HG02759 (cell line): ENCODE data around the gene PNMA6F.

ENCODE experiments used
- ATAC-seq: cut with Tn5 transposase; IDR thresholded peaks from one replicate; pipeline ENCODE4 v1.9.1; 2021; ENCODE audit warnings: mild to moderate bottlenecking, moderate library complexity; ENCODE audit not compliant: unreplicated experiment

PNMA6F gene

DNA sequence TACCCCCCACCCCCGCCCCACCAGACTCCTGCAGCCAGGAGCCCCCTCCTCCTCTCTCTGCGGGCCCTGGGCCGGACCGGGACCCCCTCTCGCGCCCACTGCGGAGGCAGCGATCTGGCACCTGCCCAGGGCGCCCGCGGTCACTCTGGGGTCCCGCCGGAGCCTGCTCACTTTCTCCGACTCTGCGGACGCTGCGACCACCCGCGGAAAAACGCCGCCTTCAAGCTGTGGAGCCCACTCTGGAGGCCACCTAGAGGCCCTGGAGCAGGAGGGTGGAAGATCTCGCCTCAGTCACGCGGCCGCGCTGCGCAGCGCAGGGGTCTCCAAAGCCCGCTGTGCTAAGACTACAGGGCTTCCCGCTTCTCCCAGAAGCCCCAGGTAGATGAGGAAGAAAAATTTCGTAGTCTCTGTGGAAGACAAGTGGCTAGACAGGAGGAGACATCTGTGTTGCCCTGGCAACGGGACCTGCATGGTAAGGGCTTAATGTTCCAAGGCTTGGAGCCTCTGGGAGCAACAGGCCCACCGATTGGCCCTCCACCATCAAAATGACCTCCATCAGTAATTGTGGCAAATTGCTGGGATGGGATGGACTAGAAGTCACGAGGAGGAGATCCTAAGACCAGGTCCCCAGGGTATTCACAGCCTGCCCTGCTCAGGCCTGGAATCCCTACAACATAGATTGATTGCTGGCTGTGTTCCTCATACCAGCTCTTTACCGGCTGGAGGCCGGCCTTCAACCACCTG lies at the start of gene PNMA6F:
TSS of gene PNMA6F (minus strand) at position 387 of the 744 bp plus-strand sequence. CDS start 1,093 bp downstream, outside the sequence.
- no peak for ATAC-seq

DNA sequence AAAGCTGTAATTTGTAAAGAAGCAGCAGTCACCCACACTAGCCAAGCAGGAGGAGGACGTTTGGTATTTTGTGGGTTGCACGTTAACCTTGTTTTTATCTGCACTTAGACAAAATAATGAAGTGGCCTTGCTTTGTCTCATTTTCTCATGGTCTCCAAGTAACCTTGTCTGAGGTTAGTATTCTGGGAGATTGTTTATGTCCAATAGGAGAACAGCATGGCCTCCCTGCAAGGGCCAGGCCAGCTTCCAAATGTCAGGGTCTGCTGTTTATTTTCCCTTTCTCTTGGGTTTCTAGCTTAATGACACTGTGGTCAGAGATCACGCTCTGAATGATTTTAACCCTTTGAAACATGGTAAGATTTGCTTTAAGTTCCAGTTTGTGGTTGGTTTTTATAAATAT lies 49.7 kb upstream of the PNMA6F start:
- no peak for ATAC-seq

DNA sequence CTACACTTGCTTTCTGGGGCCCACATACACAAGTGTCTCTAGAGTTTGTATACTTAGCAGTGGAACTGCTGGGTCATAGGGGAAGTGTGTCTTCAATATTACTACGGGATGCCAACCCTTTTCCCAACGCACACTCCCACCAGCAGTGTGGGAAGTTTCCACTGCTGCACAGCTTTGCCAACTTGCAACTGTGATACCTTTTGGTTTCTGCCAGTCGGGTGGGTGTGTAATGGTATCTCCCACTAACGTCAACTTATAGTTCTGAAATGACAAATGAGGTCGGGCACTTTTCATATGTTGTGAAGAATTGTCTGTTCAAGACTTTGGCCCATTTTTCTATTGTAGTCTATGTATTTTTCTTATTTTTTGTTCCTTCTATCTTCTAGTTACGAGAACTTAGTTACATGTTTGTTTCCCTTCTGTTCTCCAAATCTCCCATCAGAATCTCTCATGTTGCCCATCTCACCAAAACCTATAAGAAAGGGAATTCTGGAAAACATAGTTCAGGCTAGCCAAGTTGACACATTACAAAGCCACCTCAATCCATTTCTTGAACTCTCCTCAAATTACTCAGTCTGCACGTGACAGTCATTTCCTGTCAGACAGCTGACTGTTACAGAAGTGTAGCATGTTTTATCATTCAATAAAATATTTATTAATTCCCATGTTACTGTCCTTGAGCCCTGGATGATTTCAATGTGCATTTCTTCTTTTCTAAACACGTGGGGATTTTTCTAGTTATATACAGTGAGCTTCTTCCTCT lies 48.9 kb upstream of the PNMA6F start:
- no peak for ATAC-seq

- ATAC-seq: no peak
These were observed 45.4 kb upstream of the PNMA6F start for GRCh38 chrX:153366878-153367538.

GRCh38 chrX:153366119-153366518 lies 44.6 kb upstream of the PNMA6F start:
- no peak for ATAC-seq

GRCh38 chrX:153365670-153366069 lies 44.1 kb upstream of the PNMA6F start:
- ATAC-seq: no peak

DNA sequence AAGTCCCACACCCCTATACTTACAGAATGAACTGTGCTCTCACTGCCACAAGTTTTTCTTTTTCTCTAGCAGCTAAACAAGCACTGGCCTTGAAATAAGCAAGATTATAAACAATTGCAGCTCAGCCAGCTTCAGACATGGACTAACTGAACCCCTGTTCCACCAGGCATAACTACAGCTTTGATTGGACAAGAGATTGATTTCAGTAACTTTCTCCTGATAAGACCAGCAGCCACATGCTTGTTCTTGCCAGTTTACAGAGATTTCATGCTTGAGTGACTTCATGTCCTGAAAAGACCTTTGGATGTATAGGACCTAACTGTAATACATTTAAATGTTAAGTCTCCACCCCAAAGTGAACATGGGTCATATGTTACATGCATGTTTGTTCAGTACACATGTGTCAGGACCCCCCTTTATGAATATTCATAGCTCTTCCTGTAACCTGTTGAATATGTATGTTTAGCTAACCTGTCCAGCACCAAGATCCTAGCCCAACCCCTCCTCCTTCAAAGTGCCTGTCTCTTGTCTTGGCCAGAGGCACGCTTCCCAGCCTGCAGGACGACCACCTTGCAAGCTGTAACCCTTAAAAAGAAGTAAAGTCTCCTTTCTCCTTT lies 40.3 kb upstream of the PNMA6F start:
- ATAC-seq: no peak

DNA sequence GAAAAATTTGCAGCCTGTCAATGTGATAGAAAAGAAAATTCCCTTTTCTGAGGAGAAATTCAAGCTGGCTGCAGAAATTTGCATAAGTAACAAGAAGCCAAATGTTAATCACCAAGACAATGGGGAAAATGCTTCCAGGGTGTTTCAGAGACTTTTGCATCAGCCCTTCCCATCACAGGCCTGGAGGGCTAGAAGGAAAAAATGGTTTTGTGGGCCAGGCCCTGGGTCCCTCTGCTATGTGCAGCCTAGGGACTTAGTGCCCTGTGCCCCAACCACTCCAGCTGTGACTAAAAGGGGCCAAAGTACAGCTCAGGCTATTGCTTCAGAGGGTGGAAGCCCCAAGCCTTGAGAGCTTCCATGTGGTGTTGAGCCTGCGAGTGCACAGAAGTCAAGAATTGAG lies 36.3 kb upstream of the PNMA6F start:
- ATAC-seq: no peak

GRCh38 chrX:153353416-153353815 lies 31.8 kb upstream of the PNMA6F start:
- no peak for ATAC-seq

DNA sequence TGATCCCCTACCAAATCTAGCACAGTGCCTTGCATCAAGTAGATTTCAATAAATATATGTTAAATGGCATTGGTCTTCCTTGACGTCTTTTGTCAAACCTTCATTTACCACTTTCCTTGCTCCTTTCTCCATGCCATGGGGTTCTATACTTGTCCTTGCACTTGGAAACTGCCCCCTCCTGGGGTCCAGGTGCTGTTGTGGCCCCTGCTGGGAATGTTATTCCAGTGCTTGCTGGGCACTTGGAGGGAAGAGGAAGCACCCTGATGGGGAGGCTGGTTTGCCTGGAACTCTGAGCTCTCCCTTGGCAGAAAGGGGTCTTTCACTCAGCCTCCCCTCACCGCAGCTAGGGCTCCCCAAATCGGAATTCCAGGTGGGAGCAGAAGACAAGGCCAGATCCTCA lies 31.3 kb upstream of the PNMA6F start:
- no peak for ATAC-seq

DNA sequence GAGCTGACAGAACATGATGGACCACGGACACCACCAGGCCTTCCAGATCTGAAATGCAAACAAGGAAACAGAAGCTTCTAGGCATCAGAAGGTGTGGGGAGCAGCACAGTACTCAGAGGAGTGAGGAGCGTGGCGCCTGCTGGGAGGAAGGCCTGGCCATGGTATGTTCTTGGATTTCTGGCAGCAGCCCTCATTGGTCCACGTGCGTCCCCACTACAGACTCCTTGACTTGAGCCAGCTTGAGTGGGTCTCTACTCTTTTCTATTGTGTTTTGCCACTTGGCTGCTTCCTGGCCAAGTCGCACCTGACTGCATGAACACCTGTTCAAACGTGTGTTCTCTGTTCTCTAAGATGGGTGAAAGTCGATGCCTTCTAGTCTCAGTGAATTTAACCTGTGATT lies 30.4 kb upstream of the PNMA6F start:
- no peak for ATAC-seq

GRCh38 chrX:153349952-153350351 lies 28.4 kb upstream of the PNMA6F start:
- ATAC-seq: no peak

GRCh38 chrX:153348421-153348820 lies 26.9 kb upstream of the PNMA6F start:
- ATAC-seq: no peak

- ATAC-seq: no peak
These were observed 26.0 kb upstream of the PNMA6F start for GRCh38 chrX:153347530-153347929.

DNA sequence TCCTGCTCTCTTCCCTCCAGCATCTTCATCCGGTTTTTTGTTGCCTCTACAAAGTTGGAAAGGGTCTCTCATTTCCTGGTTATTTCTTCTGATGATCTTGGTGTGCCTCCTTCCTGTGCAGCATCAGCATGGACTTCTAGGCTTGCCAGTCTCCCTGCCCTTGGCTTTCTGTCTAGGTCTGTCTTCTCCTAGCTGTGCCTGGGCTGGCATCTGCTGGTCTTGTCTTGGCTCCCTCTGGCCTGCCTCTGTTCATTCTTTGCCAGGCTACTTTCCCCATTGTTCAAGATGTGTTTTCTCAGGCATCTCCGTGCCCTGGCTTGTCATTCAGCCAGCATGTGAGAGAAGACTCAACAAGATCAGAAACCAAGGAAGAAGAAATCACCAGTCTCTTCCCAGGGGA lies 22.1 kb upstream of the PNMA6F start:
- no peak for ATAC-seq

- no peak for ATAC-seq
These were observed 21.4 kb upstream of the PNMA6F start for GRCh38 chrX:153342762-153343558.

DNA sequence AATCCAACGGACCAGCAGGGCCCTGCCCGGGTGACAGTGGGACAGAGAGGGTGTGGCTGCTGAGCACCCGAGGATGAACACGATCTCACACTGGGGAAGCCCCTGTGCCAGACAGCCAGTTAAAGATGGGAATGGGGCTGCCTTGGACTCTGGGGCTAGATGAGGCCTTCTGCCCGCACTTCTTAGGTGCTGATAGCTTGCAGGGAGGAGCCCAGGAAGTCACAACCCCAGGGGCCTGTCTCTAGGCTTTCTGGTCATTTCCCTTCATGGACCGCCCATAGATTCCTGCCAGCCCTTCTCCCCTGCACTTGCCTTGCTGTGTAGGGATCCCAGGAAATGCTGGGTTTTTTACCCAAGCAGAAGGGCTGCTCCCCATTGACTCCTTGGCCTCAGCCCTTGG lies 18.5 kb upstream of the PNMA6F start:
- no peak for ATAC-seq

DNA sequence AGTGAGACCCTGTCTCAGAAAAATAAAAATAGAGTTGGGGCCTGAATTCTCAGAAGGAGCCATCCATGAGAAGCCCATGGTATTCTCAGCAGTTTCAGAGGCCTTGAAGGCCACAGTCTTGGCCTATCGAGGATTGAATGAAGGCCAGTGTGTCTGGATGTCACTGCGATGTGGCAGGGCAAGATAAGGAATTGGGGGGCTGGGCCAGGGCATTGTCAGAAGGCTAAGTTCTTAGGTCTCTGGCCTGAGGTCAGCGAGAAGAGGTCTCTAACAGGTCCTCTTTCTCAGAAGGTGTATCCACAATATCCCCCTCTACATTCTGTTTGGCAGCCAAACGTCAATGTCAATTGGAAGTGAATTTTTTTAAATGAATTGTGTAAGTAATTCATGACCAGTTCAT lies 18.1 kb upstream of the PNMA6F start:
- ATAC-seq: no peak

GRCh38 chrX:153338836-153339235 lies 17.3 kb upstream of the PNMA6F start:
- ATAC-seq: no peak

DNA sequence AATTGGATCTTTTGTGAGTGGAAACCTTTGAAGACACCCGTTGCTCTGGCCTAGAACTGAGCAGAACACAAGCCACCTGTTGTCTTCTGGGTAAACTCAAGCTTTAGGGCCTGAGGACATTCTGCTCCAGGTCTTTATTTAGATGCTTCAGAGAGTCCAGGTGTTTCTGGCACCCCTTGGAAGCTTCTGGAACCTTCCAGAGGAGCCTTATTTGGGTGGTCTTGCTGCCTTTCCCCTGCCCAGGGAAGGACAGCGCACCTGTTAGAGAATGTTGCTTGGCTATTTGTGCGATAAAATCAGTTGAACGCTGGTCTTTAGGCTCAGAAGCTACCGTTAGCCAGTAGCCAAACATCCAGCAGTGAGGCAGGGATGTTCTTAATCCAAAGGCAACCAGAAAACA lies 15.4 kb upstream of the PNMA6F start:
- no peak for ATAC-seq
